Fibroblast of skin of abdomen (primary cell): ENCODE measurements around the gene OSBPL7.

Source experiments
- DNase-seq: peaks from one replicate; pipeline ENCODE4 v3.0.0-alpha.2; 2013

Gene OSBPL7

DNA sequence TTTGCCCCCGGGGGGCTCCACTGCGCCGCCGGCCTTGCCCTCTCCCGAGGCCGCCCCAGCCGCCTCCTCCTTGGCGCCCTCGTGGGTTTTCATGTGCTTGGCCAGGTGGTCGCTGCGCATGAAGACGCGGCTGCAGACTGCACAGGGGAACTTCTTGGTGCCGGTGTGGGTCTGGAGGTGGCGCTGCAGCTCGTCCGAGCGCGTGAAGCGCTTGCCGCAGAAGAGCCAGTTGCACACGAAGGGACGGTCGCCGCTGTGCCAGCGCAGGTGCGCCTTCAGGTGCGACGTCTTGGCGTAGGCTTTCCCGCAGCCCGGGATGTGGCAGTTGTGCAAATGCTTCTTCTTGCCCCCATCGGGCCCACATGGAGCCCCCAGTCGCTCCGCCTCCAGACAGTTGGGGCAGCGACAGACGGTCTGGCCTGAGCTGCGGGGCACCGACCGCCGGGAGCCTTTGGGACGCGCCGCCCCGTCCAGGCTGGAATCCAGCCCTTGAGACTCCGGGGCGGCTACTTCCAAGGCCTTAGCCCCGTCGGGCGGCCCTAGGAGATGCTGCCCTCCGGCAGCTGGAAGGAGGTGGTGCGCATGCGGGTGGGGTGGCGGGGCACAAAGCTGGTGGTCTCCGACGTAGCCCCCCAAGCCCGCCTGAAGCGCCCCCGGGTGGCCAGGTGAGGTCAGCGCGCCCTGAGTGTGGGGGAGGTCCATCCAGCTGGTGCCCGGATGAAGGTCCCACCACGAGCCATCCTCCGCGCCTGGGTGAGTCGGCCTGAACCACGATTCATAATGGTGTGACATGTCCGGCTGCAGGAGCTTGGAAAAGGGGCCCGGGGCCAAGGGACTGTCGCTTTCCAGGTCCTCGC, 26.0 kb upstream of the OSBPL7 start:
- no peak for DNase-seq

DNA sequence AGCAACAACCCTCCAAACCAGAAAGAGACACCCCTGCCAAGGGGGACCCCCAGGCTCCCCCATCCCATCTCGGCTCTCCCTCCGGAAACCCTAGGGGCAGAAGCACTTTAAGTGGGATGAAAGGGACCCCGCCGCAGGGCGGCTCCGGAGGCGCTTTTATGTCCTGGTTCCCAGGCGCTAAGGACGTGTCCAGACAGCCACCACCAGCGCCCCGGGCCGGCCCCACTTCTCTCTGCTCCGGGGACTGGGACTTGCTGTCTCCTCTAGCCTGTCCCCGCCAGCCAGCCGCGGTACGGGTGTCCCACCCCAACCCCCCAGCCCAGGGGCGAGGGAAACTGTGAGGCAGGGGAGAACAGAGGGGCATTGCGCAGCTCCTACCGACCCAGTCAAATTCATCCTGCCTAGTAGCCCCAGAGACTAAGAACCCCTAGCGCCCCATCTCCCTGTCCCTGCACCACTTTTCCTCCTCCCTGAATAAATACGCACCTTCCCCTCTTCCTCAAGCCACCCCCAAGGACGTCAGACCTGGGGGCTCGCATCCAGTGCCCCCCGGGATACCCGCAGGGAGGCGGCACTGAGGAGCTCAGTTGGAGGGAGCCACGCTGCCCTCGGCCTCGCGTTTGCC, 25.2 kb upstream of the OSBPL7 start:
- DNase-seq = no peak

DNA sequence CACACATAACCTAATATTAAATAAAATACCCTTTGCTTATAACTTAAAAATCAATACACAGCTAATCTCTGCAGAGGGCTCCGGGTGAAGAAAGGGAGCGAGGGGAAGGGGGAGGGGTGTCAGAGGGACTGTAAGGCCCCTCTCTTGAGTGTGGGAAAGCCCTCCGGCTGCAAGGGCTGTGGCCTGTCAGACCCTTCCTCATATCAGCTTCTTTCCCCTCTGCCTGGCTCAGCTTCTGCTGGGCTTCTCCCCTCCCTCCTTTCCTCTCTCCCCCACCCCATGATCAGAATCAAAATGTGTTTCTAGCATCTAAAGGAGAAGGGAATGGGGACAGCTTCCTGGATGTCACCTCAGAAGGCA, 24.1 kb upstream of the OSBPL7 start:
- DNase-seq = no peak

DNA sequence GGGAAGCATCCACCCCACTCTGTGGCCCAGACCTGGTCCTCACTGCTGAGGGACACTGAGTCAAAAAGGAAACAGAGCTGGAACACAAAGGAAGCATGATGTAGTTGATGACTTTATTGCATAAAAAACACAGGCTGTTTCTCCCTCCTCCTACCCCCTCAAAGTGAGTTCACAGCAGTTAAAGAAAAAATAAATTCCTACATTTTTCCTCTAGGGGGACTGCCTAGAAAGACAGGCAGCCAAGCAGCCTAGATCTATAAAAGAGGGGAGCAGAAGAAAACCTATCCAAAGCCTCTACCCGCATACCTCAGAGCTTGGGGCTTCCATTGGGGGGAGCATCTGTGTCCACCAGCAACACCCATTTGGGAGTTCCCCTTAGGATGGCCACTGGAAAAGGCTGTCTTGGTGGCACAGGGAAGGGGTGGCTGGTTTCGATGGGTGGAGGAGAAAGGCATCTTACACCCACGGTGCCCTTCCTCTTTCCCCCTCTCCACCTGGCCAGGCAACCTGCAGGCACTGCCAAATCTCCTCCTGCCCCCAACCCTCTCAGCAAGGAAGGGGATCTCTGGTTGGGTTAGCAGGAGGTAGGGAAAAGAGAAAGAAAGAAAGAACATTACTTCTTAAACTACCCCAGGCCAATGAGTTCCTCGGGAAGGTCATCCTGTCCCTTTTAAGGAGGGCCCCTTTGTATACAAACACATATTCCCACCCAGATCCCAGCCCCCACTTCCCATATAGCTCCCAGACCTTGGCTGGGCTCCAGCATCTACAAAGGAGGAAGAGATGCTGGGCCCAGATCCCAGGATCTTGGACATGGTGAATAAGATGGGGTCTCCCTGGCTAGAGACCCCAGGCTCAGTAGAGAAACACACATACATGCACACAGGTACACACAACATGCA, 23.5 kb upstream of the OSBPL7 start:
- peak; percentile 18 for DNase-seq

DNA sequence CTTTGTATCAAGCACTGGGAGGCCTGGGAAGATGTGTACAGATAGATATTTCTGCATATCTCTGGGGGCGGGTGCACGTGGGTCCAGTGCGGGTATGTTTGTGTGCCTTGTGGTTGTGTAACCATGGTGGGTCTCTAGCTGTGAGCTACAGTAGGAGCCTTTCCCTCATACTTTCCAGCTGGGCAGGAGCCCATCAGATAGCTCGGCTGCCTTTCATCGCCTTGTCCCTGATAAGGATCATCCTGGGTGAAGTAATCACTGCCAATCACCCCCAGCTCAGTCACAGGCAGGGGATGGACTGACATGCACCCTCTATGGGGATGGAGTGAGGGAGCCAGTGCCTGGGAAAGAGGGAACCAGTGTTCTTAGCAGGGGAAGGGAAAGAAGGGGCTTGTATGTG, 22.6 kb upstream of the OSBPL7 start:
- DNase-seq = peak; percentile 12

DNA sequence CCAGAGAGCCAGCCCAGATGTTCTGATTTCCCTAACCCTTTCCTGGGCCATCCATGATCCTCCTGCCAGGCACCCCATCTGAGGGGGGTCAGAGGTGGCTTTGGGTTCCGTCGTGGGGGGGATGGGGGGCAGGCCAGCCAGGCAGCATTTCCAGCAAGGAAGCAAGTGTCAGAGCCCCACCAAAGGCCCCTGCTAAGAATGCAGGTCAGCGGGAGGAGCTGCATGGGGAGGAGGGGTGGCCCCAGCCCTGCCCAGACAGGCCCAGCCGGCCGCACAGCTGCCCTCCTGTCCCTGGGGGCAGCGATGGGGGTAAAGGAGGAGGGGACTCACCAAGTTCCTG, 21.8 kb upstream of the OSBPL7 start:
- DNase-seq = no peak

DNA sequence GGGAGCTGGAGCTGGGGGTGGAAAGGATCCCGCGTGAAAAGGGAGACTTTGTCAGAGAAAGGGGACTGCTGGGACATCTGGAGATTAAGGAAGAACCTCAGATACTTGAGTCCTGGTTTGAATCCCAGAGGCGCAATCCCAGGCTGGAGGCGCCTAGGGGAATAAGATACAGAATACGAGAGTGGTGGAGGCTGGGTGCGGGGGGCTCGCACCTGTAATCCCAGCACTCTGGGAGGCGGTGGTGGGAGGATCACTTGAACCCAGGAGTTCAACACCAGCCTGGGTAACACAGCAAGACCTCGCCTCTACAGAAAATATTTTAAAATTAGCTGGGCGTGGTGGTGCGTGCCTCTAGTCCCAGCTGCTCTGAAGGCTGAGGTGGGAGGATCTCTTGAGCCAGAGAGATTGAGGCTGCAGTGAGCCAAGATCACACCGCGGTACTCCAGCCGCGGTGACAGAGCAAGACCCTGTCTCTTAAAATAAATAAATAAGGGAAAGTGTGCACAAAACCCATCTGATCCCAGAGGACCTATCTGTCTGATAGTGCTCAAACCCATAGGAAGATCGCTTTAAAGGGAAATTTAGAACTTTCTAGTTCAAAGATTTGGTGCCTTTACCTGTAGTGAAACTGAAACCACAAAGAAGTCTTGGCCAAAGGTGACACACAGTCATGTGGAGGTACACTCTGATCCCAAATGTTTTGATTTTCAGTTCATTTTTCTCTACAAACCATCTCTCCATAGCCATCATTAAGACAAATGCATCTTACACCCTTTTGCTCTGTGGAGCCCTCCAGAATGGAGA, 20.1 kb upstream of the OSBPL7 start:
- DNase-seq = no peak

DNA sequence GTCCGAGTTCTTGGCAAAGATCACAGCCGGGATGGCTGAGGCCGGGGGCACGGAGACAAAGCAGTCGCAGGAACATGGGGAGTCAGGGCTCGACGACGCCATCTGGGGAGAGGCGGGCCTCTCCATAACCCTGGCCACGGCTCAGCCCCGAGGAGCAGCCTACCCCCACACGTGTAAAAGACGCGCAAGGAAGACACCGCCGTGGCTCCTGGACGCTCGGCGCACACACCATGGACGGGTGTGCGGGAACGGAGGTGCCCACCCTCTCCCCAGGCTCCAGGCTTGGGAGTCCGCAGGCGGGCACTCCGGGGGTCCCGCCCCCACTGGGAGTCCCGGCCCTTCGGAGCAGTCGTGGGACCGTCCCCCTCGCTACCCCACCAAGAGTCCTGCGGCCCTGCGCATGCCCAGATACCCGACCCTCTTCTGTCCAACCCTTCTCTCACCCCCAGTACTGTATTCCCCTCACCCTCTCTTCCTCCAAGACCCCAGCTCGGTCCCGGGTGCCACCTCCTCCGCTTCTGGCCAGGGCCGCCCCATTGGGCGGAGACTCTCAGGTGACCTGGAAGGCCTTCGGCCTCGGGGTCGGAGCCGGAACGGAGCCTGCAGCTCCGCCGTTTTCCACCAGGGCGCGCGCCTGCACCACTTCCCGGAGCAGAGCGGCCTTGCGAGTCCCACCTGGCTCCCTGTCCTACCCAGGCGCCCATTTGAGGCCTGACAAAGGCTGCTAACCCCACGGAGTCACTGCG, 19.3 kb upstream of the OSBPL7 start, which contains the start of gene SCRN2:
Gene SCRN2, minus strand, starts transcription at position 532 of the 746 bp plus-strand sequence. Its CDS starts 430 bp downstream, at position 102.
- peak; percentile 78 for DNase-seq

DNA sequence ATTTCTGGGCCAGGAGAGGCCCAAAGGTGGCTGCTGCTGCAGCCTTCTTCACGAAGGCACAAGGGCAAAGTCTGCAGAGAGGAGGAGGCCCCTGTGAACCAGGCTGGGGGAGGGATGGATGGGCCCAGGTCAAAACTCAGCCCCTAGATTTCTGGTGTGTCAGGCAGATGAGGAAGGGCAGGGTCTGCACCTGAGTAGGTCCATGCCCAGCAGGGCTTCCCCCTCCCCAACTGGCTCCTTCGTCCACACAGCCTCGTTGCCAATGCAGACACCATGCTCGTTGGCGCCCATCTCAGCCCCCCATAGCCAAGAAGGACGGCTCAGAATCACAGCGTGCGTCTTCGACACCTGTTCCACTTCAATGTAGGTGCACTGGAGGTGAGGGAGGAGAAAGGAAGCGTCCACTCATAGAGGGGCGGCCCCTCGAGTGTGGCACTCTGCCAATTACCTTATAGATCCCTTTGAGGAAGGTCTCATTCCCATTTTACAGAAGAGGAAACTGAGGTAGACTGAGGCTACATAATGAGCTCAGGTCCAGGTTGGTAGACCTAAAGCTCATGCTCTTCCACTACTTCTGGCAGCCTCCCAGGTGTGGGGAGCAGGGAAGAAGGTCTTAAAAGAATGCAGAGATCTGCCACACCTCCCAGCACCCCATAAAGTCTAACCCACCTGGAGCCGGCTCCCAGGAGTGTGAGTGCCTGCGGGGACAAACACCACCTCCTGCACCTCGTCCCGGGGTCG, 18.6 kb upstream of the OSBPL7 start:
- DNase-seq = no peak

DNA sequence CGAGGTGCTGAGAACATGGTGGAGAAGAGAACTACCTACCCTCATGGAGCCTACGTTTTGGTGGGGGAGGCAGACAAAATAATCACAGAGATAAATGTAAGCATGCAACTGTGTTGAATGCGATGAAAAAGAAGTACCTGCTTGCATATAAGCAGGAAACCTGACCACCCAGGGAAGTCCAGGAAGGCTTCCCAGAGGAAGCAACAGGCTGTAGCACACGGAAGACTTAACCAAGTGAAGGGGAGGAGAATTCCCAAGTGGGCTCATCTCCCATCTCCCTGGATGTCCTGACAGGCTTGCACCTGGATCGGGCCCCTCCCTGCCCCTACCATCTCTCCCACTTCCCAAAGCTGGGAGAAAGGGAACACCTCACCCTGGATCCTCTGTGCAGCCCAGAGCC, 17.5 kb upstream of the OSBPL7 start:
- no peak for DNase-seq

DNA sequence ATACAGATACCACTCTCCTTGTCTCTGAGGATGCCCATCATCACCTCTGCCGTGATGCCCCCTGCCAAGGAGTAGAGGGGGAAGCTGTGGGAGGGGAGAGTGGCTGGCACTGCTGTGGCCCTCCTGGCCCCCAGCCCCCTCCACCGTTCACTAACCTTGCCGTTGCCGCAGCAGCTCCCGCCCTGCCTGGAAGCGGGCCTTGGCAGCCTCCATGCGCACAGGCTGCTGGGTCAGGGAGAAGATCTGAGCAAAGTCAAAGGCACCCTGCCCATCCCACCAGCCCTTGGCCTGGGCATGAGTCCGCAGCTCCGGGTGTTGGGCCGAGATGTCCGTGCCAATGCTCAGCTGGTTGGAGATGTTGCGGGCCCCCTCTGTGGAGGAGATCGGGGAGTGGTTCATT, 17.0 kb upstream of the OSBPL7 start:
- no peak for DNase-seq

DNA sequence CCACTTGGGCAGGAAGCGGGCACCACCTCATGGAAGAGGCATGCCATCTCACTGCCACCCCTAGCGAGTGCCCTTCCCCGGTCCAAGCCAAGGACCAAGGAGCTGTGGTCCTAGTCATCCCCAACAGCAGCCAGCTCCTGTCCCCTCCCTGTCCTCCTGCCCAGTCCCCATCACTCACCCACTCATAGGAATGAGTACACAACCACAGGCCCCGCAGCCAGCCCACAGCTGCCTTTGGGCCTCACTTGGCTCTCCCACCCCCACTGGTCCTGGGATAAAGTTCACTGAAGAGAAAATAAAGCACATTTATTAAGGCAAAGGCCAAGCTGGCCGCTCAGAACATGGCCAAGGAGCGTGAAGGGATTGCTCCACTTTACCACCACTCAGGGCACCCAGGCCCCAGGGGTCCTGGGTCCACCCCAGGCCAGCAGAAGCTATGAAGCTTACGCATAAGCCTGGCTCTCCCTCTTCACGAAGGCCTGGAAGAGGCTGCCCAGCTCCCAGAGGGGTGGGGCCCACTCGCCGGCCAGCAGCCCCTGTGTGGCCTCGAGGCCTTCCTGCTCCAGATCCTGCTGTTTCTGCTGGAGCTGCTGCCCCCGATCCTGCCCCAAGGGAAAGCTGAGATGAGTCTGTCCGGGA, 15.9 kb upstream of the OSBPL7 start:
- DNase-seq = no peak

DNA sequence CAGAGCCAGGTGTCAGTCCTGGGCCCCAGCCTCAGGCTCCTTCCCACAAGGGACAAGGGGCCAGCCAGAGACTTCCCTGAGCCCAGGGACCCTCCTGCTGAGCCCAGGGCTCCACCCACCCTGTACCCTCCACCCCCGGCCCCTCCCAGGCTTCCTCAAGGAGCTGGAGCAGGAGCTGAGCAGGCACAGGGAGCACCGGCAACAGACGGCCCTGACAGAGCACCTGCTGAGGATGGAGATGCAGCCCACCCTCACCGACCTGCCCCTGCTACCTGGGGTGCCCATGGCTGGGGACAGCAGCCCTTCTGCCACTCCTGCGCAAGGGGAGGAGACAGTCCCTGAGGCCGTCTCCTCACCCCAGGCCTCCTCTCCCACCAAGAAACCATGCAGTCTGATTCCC, 15.0 kb upstream of the OSBPL7 start:
- DNase-seq = no peak

DNA sequence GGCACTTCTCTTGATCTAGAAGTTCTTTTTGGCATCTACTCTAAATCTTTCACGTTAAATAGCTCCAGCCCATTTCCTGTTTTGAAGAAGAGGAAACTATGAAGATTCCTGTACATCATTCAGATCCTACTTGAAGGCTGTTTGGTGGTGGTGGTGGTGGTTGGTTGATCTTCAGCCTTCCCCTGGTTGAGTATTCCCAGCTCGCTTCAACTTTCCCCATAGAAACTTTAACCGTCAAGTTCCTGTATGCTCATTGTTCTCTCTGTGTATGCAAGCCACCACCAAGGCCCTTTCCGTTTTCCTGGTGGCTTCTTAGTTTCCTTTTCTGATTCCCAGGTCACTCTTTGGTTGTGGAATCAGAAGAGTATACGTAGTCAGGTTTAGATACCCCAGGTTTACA, 13.2 kb upstream of the OSBPL7 start:
- no peak for DNase-seq

DNA sequence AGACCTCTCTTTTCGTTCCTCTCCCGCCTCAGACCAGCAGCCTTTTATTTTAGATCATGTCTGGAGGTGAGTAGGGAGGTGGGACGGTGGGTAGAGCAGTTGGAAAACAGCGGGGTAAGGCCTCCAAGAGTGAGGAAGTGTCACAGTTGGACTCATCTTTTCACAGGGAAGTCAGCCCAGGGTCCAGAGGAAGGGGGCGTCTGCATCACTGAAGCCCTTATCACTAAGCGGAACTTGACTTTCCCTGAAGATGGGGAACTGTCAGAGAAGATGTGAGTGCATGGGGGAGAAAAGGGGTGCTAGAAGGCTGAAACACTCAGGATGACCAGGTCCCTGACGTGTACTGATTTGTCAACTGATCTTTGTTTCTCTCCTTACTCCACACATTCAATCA, 10.3 kb upstream of the OSBPL7 start:
- DNase-seq = no peak

DNA sequence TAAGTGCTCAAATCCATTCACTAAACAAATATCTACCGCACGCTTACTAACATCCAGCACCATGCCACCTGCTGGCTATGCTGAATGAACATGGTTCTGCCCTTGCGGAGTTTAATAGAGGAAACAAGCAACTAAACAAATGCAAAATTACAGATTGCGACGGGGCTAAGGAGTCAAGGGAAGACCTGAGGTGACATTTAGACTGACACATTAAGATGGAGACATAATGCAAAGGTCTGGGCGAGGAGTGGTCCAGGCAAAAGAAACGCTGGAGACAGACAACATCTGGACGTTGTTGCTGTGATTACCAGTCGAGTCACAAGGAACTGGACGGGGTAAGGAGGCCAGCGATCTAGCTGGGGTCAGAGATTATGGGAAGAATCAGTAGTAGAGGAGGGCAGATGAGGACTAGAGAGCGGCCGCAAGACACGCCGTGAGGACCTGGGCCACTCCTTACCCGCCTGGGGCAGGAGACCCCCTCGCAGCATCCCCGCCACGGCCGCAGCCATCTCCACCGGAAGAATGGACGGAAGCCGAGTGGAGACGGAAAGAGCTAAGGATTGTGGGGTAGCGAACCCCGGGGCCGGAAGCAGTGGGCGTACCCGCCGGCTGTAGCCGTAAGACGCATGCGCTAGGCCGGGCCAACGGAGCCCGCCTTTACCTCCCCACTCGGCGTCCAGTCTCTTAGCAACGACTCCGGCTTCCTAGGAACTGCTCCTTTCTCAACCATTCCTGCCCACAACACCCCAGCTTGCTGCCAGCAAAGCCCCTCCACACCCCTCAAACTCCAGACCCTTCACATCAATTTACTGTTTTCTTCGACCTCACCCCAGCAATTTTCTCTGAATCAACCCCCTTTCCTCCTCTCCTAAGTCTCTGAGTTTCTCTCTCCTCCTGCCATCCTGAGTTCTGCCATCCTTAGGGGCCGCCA, 9.7 kb upstream of the OSBPL7 start, which contains the start of the genes LRRC46 and MRPL10:
Gene LRRC46, plus strand, starts transcription at position 668 of the 931 bp plus-strand sequence. CDS start 320 bp downstream, outside the sequence.
Gene MRPL10, minus strand, starts transcription at position 539 of the 931 bp plus-strand sequence. Its CDS starts 30 bp downstream, at position 509.
- peak; percentile 92 for DNase-seq

DNA sequence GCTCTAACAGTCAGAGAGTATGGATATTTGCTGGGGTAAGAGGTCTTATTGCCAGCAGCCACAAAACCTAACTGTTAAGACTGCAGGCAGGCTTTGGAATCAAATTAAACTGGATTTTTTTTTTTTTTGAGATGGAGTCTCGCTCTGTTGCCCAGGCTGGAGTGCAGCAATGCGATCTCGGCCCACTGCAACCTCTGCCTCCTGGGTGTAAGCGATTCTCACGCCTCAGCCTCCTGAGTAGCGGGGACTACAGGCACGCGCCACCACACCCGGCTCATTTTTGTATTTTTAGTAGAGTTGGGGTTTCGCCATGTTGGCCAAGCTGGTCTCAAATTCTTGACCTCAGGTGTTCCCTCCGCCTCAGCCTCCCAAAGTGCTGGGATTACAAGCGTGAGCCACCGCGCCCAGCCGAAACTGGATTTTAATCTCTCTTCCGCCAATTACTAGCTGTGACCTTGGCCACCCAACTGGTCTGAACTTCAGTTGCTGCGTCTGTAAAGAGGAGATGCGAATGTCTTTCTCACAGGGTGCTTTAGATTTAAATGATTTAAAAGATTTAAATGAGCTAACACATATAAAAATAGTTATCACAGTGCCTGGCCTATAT, 8.9 kb upstream of the OSBPL7 start:
- no peak for DNase-seq

DNA sequence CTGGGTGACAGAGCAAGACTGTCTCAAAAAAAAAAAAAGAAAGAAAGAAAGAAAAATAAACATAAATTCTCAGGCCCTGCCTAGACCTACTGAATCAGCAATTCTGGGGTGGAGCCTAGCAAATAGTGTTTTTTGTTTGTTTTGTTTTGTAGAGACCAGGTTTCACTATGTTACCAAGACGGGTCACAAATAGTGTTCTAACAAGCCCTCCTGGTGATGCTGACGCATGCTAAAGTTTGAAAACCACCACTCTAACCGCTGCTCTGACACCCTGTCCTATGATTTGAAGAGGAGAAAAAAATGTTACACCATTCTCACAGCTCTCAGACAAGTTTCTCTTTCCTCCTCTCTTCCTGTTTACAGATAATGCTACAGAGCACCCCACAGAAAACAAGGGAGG, 8.3 kb upstream of the OSBPL7 start:
- DNase-seq = no peak

DNA sequence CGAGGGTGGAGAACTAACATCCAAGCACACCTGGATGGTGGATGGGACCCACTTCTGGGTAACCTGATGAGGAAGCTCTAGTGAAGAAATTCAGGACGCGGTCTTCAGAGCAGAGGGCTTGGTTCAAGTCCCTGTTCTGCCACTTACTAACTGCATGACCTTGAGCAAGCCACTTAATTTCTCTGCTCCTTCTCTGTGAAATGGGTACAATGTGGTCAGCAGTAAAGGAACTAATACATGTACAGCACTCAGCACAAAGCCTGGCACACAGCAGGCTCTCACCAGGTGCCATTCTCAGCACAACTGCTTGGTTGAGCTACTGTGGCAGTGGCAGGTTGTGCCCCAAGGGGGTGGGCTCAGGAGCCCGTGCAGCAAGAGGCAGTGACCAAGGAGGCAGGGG, 1.9 kb upstream of the OSBPL7 start:
- no peak for DNase-seq
